AG10803 (cell line): ENCODE measurements around the gene ZNF223.

Experiments used
- DNase-seq: peaks from one replicate; pipeline ENCODE4 v3.0.0; 2010; ENCODE audit warnings: low read depth
- H3K4me3 ChIP-seq: 2 replicates; pipeline ENCODE4 v1.5.1; 2011; ENCODE audit warnings: mild to moderate bottlenecking, low read length, control low read depth
- CTCF ChIP-seq: conservative IDR thresholded peaks from 2 replicates; pipeline ENCODE4 v1.5.1; 2011; ENCODE audit warnings: mild to moderate bottlenecking, low read length, control low read depth, inconsistent platforms

The ZNF223 gene

GRCh38 chr19:44010468-44010867, 41.4 kb upstream of the ZNF223 start:
- no peak for TF ChIP-seq CTCF
- no peak for DNase-seq
- H3K4me3 ChIP-seq: no peak overlapping the region

GRCh38 chr19:44019498-44019897, 32.3 kb upstream of the ZNF223 start:
- no peak for DNase-seq
- TF ChIP-seq CTCF: no peak
- H3K4me3 ChIP-seq: no peak overlapping the region

GRCh38 chr19:44021221-44021620, 30.6 kb upstream of the ZNF223 start:
- H3K4me3 ChIP-seq: no peak overlapping the region
- no peak for TF ChIP-seq CTCF
- DNase-seq: no peak

- H3K4me3 ChIP-seq: peak overlapping the region; percentile 85
- no peak for TF ChIP-seq CTCF
- DNase-seq: no peak
Measured at GRCh38 chr19:44024900-44025216, 27.0 kb upstream of the ZNF223 start.

GRCh38 chr19:44025217-44025936, 26.5 kb upstream of the ZNF223 start, which contains the start of gene ZNF222:
Gene ZNF222 (plus strand): TSS chr19:44025379. CDS start chr19:44025437, 58 bp downstream.
- no peak for TF ChIP-seq CTCF
- H3K4me3 ChIP-seq: peak within 1 kb of the TSS; percentile 85
- peak; percentile 84 for DNase-seq

- DNase-seq: no peak
- no peak for TF ChIP-seq CTCF
- H3K4me3 ChIP-seq: no peak overlapping the region
Measured at GRCh38 chr19:44026622-44027021, 25.2 kb upstream of the ZNF223 start.

GRCh38 chr19:44032001-44032610, 19.7 kb upstream of the ZNF223 start:
- TF ChIP-seq CTCF: no peak
- no peak overlapping the region for H3K4me3 ChIP-seq
- DNase-seq: no peak
